HG03378 (cell line): Measurements from ENCODE around the gene SLC12A9.
"Not testable (repeated sequence)": the region's sequence is repeated elsewhere in the genome, so short reads cannot be mapped to it uniquely, and the experiment has no call there.

Experiments
- ATAC-seq: cut with Tn5 transposase; IDR thresholded peaks from one replicate; pipeline ENCODE4 v1.9.1; 2021; ENCODE audit warnings: mild to moderate bottlenecking, moderate library complexity; ENCODE audit not compliant: unreplicated experiment

Gene SLC12A9

GRCh38 chr7:100825215-100825671, 27.3 kb upstream of the SLC12A9 start:
- no peak for ATAC-seq

- no peak for ATAC-seq
These were observed 26.6 kb upstream of the SLC12A9 start for GRCh38 chr7:100825751-100826513.

GRCh38 chr7:100826514-100827329, 25.8 kb upstream of the SLC12A9 start:
- no peak for ATAC-seq

GRCh38 chr7:100827330-100828226, 24.9 kb upstream of the SLC12A9 start, which contains the start of gene EPHB4:
EPHB4 (minus strand) TSS chr7:100827523; CDS start chr7:100827030, 493 bp downstream.
- ATAC-seq, result no peak

GRCh38 chr7:100829150-100829716, 23.3 kb upstream of the SLC12A9 start:
- ATAC-seq, result no peak

- ATAC-seq, result no peak
These were observed 22.1 kb upstream of the SLC12A9 start for GRCh38 chr7:100830396-100830795.

- ATAC-seq, result no peak
These were observed 20.3 kb upstream of the SLC12A9 start for GRCh38 chr7:100832281-100832633.

- ATAC-seq, result no peak
These were observed 16.4 kb upstream of the SLC12A9 start for GRCh38 chr7:100835903-100836811.

- ATAC-seq, result no peak
These were observed 15.8 kb upstream of the SLC12A9 start for GRCh38 chr7:100836812-100837098.

- peak; percentile 55 for ATAC-seq
These were observed 15.2 kb upstream of the SLC12A9 start for GRCh38 chr7:100837099-100837836.

GRCh38 chr7:100839361-100839760, 13.2 kb upstream of the SLC12A9 start:
- no peak for ATAC-seq

GRCh38 chr7:100840470-100841100, 11.9 kb upstream of the SLC12A9 start:
- ATAC-seq, result no peak

GRCh38 chr7:100847360-100847759, 5.2 kb upstream of the SLC12A9 start:
- ATAC-seq, result no peak

- no peak for ATAC-seq
These were observed 1.8 kb downstream of the SLC12A9 start for GRCh38 chr7:100854146-100854895.

GRCh38 chr7:100854899-100855298, 2.4 kb downstream of the SLC12A9 start:
- not testable (repeated sequence) for ATAC-seq

GRCh38 chr7:100855515-100855914, 3.0 kb downstream of the SLC12A9 start:
- no peak for ATAC-seq

- no peak for ATAC-seq
These were observed 4.4 kb downstream of the SLC12A9 start for GRCh38 chr7:100856871-100857282.

GRCh38 chr7:100859856-100860255, 7.3 kb downstream of the SLC12A9 start:
- no peak for ATAC-seq
